Pancreas (tissue), 10 donors: ENCODE results near the gene THAP12. TPM values are rescaled to one million over a fixed set of nuclear protein-coding genes. Genes with fewer than 3 reads are reported as not detected.

ENCODE experiments used
- ATAC-seq, 4 donors: fragments of 200-7000 bp; cut with Tn5 transposase; one replicate each; pipeline versions ENCODE4 v1.8.0 to v1.9.1; 2020; ENCODE audit warnings: mild to moderate bottlenecking in 4 of 4, moderate library complexity in 4 of 4
- DNase-seq, 6 donors: peaks; one replicate each; pipeline ENCODE4 v3.0.0-alpha.2; 2020
- FAIRE-seq: peaks from 2 replicates; lab custom pipeline; 2012; peaks lifted over from hg19 to GRCh38; lab: Jason Lieb, UNC
- H3K27ac ChIP-seq, 4 donors: fragments of 200-600 bp; sonication (generic); 1 replicate in 3 of 4; 2 replicates in 1 of 4; pipeline versions ENCODE4 v1.5.0 to v1.8.0; 2020
- H3K27me3 ChIP-seq, 4 donors: fragments of 200-600 bp; one replicate each; pipeline ENCODE4 v1.8.0; 2021
- H3K36me3 ChIP-seq, 3 donors: fragments of 200-600 bp; sonication (generic) in 1 of 3; one replicate each; pipeline versions ENCODE4 v1.5.0 to v1.8.0; 2020 to 2021
- H3K4me1 ChIP-seq, 3 donors: fragments of 200-600 bp; one replicate each; pipeline ENCODE4 v1.8.0; 2021
- H3K4me3 ChIP-seq, 4 donors: fragments of 200-600 bp; sonication (generic) in 2 of 4; one replicate each; pipeline versions ENCODE4 v1.5.0 to v1.8.0; 2020 to 2021
- H3K9me3 ChIP-seq, 4 donors: fragments of 200-600 bp; one replicate each; pipeline ENCODE4 v1.8.0; 2021
- WGBS, 2 donors: extraction: QIAGEN DNeasy Blood & Tissue Kit; methylation state at CpG; one replicate each; pipeline ENCODE4 v1.1.7; 2013; 5-methylcytosine and 5-hydroxymethylcytosine counted together
- intact Hi-C, 3 donors: fragments of 100-400 bp; cut with DNase I; formaldehyde crosslinking; loops; one replicate each; pipeline versions ENCODE4 v1.11.1 to v1.14.2; 2022
- polyA plus RNA-seq, 2 donors: library from polyadenylated mRNA; stranded (reverse); fragments of 200-250 nt; gene quantifications; one replicate each; pipeline ENCODE4 v1.2.3, GENCODE V29; 2013
- total RNA-seq, 6 donors: library from RNA; stranded (reverse); fragmentation: NEBNext Ultra II Directional in 4 of 6; extraction: Animal tissue kit (Norgen Biotek cat#: 25700) in 4 of 6; gene quantifications; one replicate each; pipeline versions ENCODE4 v1.2.1 to v1.2.4, GENCODE V29; 2021 to 2023
- TF ChIP-seq, protein P1 (sequence below), 4 donors: fragments of 200-600 bp; sonication (generic) in 3 of 4; IDR thresholded peaks; one replicate each; pipeline versions ENCODE4 v1.5.0 to v1.8.0; 2021; ENCODE audit warnings: antibody characterized with exemption in 4 of 4
- donor health status: healthy with polysubstance abuse.
- donor health status: DM: no; HTN: no; CAD: no; lungs with moderate emphysema.
- donor health status: DM: no; HTN: no; CAD: no.
- donor health status: control.
- donor health status: control.
- donor health status: Bipolar disorder and iron deficiency.
- donor health status: DM: yes; HTN: yes; CAD: no.
- donor health status: DM: no; HTN: no; CAD: no.
- donor health status: DM: no; HTN: no; CAD: no.
- donor health status: DM: yes; HTN: yes; CAD: no.

The THAP12 gene
- total and polyA plus RNA-seq, 8 donors: 19.4 to 41.7 (median 28.2) TPM

DNA sequence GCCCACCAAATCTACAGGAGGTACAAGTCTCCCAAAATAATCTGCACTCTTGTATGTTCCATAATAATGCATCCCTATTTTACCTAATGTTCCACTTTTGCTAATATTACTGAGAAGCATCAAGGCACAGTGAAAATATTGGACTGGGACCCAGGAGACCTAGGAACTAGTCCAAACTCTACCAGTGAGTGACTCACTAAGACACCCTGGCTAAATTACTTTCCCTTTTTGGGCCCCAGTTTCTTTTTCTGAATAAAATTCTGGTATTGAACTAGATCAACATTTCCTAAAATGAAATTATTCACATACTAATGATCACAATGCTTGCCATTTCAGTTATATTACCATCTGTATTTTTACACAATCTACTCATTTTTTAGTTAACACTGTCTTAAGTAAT lies 19.6 kb downstream of the THAP12 start:
- DNase-seq: no peak
- peaks cover 20 to 36% (median 35%) of the 10 kb centered on the region in 3 donors for H3K4me1 ChIP-seq

DNA sequence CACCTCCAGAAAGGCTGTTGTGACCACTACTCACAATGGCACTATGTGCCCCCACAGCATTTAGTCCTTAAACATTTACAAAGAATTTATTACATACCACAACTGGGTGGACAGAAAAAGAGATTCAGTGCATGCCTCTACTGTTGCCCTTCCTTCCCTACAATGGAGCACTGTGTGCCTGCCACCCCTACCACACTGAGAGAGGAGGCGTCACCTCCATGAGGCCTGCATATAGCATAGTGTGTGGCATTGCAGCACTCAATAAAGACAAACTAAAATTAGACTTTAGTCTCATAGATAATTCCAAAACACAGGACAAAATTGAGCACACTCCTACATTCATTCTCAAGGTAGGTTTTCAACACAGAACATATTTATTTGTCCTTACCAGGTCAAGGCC lies 25.8 kb downstream of the THAP12 start:
- Histone ChIP-seq H3K4me1 (no peaks in the 10 kb centered on the region), H3K27me3 (no peaks in the 10 kb centered on the region), H3K36me3 (peaks cover 0 to 22% (median 3%) of the 10 kb centered on the region in 3 donors), H3K27ac (no peak overlapping the region), H3K9me3 (no peaks in the 10 kb centered on the region), H3K4me3 (no peak overlapping the region)
- TF ChIP-seq, protein P1, sequence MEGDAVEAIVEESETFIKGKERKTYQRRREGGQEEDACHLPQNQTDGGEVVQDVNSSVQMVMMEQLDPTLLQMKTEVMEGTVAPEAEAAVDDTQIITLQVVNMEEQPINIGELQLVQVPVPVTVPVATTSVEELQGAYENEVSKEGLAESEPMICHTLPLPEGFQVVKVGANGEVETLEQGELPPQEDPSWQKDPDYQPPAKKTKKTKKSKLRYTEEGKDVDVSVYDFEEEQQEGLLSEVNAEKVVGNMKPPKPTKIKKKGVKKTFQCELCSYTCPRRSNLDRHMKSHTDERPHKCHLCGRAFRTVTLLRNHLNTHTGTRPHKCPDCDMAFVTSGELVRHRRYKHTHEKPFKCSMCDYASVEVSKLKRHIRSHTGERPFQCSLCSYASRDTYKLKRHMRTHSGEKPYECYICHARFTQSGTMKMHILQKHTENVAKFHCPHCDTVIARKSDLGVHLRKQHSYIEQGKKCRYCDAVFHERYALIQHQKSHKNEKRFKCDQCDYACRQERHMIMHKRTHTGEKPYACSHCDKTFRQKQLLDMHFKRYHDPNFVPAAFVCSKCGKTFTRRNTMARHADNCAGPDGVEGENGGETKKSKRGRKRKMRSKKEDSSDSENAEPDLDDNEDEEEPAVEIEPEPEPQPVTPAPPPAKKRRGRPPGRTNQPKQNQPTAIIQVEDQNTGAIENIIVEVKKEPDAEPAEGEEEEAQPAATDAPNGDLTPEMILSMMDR (IDR thresholded peaks at IDR 0.05): no peak
- DNase-seq: no peak
- FAIRE-seq: no peak
- intact Hi-C loops: no loop called here
- ATAC-seq: no peak
- WGBS, 2 donors: 99 to 100% methylated on average over 1 of the region's 1 CpG

More for the DNA sequence above, 19.6 kb downstream of the THAP12 start:
- intact Hi-C loops: no loop called here
- Histone ChIP-seq H3K4me3 (no peak overlapping the region), H3K9me3 (no peaks in the 10 kb centered on the region), H3K36me3 (peaks cover 0 to 6% (median 0%) of the 10 kb centered on the region in 3 donors), H3K27me3 (no peaks in the 10 kb centered on the region), H3K27ac (no peak overlapping the region)
- FAIRE-seq (no peak), ATAC-seq (no peak)
- TF ChIP-seq, protein P1 (IDR thresholded peaks at IDR 0.05): no peak

DNA sequence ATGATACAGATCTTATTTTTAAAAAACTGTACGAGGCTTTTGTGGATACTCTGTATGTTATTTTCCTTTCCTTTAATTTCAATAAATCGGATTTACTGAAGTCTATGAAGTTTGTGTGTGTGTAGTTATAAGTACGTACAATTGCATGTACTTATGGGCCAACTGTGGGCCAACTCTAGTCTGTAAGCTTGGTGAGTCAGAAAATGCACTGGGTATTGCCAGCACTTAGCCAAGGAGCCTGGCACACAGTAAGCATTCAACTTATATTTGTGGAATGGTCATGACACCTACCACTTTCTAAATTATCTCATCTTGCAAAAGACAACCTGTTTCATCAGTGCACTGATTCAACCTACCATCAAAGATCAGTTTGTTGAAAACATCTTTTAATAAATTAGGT lies 32.6 kb downstream of the THAP12 start:
- Histone ChIP-seq H3K4me3 (no peak overlapping the region), H3K27me3 (no peaks in the 10 kb centered on the region), H3K9me3 (no peaks in the 10 kb centered on the region), H3K27ac (no peak overlapping the region), H3K36me3 (no peaks in the 10 kb centered on the region), H3K4me1 (peaks cover 7 to 13% (median 11%) of the 10 kb centered on the region in 3 donors)
- intact Hi-C loops: no loop called here
- WGBS, 2 donors: 63 to 83% methylated on average over 3 of the region's 3 CpGs
- ATAC-seq (peak; percentile 37 to 68 (median 50)), FAIRE-seq (no peak), DNase-seq (no peak)
- TF ChIP-seq, protein P1 (IDR thresholded peaks at IDR 0.05): no peak

DNA sequence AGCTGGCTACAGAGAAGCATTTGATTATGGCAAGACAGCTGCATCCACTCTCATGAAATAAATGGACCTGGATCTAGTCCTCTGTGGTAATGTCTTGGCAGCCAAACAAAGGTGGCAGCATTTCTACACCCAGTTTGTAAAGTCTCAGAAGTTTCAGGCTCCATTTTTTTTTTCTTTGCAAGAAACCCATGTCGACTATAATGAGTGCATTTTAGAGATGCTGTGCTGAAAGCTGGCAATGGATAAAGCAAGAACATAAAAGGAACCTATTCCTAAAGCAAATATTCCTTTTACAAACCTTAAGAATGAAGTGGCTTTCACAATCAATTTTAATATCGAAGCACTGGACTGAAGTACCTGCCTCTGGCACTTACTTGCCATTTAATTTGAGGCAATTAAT lies 33.5 kb downstream of the THAP12 start:
- intact Hi-C loops: no loop called here
- TF ChIP-seq, protein P1 (IDR thresholded peaks at IDR 0.05): no peak
- ATAC-seq (peak; percentile 78 to 95 (median 94)), FAIRE-seq (no peak), DNase-seq (peak in 3 of 6 donors; percentile 42 to 66 (median 62))
- no peaks in the 10 kb centered on the region for H3K9me3 ChIP-seq
- peaks cover 7 to 13% (median 11%) of the 10 kb centered on the region in 3 donors for H3K4me1 ChIP-seq
- no peak overlapping the region for H3K4me3 ChIP-seq
- WGBS, 2 donors: 19% methylated on average over 2 of the region's 2 CpGs
- no peaks in the 10 kb centered on the region for H3K27me3 ChIP-seq
- H3K36me3 ChIP-seq: no peaks in the 10 kb centered on the region
- H3K27ac ChIP-seq: peak overlapping the region in 2 of 4 donors; percentile 1 to 10

DNA sequence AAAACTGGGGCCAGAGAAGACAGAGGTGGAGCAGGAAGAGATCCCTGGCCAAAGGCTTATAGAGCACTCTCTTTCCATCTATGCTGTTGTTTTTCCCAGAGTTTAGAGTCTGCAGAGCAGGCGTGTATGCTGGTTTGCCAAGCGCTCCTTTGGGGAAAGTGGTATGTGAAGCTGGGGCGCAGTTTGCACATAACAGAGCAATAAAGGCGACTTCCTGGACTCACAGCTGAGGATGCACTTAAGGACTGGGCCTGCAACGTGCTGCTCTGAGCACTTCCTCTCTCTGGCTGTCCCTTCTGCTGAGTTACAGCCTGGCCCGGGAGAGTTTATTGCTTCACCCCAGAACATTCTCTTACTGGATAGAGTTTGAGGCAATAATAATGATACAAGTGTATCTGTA lies 41.7 kb downstream of the THAP12 start:
- no peak for FAIRE-seq

More for the DNA sequence above, 41.7 kb downstream of the THAP12 start:
- no peaks in the 10 kb centered on the region for H3K36me3 ChIP-seq
- H3K4me1 ChIP-seq: no peaks in the 10 kb centered on the region
- no peaks in the 10 kb centered on the region for H3K27me3 ChIP-seq
- WGBS, 2 donors: 84% methylated on average over 6 of the region's 6 CpGs
- peak in 3 of 4 donors; percentile 78 to 79 (median 78) for ATAC-seq
- TF ChIP-seq, protein P1 (IDR thresholded peaks at IDR 0.05): no peak
- H3K4me3 ChIP-seq: no peak overlapping the region
- DNase-seq: no peak
- H3K27ac ChIP-seq: peak overlapping the region in 1 of 4 donors; percentile 46
- intact Hi-C loops: no loop called here
- H3K9me3 ChIP-seq: no peaks in the 10 kb centered on the region
